HepG2 (cell line): ENCODE measurements around the gene MAP3K4. TPM values are rescaled to one million over a fixed set of nuclear protein-coding genes. Genes with fewer than 3 reads are reported as not detected.

Experiments used
- ATAC-seq: fragments of 200-7000 bp; cut with Tn5 transposase; 3 replicates; pipeline ENCODE4 v1.9.1; 2020; ENCODE audit warnings: mild to moderate bottlenecking, moderate library complexity
- BruUV-seq: library from RNA; stranded (reverse); fragments of 400-500 nt; replicated peaks from 2 replicates; lab custom pipeline; 2021; lab: Mats Ljungman, UMichigan
- CTCF ChIA-PET: fragments of 300-600 bp; formaldehyde crosslinking; extraction: SDS; loops from one replicate; lab custom pipeline; 2021; ENCODE audit warnings: low total read pairs, inconsistent platforms, low intra/inter-chr PET ratio; lab: Yijun Ruan, JAX
- POLR2A ChIA-PET: fragments of 350-600 bp; sonication (Branson Sonifier 250); formaldehyde crosslinking; loops from one replicate; lab custom pipeline; 2020; ENCODE audit warnings: antibody characterized with exemption, inconsistent platforms; lab: Yijun Ruan, JAX
- DNase-seq: peaks from one replicate; pipeline ENCODE4 v3.0.0-alpha.2; 2015; ENCODE audit warnings: low spot score
- FAIRE-seq: peaks from 3 replicates; lab custom pipeline; 2011; peaks lifted over from hg19 to GRCh38; lab: Jason Lieb, UNC
- H2AFZ ChIP-seq: one replicate; pipeline ENCODE4 v1.6.1; 2011; ENCODE audit warnings: low read length, inconsistent platforms
- H3K27ac ChIP-seq: fragments of 300-600 bp; 3 replicates; pipeline ENCODE4 v1.8.0; 2011; ENCODE audit warnings: mixed run types, mild to moderate bottlenecking, mixed read lengths, low read length, inconsistent platforms; ENCODE audit not compliant: insufficient read depth; ENCODE audit errors: extremely low read length
- H3K27me3 ChIP-seq, 2 experiments: fragments of 200-600 bp in 1 of 2; 2 replicates in 1 of 2; 3 replicates in 1 of 2; pipeline versions ENCODE4 v1.6.0 to v1.8.0; 2011; ENCODE audit warnings: low read length in 2 of 2, mild to moderate bottlenecking in 2 of 2, moderate library complexity in 2 of 2, inconsistent platforms in 1 of 2; ENCODE audit not compliant: insufficient read depth in 2 of 2, control insufficient read depth in 1 of 2
- H3K36me3 ChIP-seq, 2 experiments: fragments of 200-600 bp in 1 of 2; replicated peaks in 1 of 2; 2 replicates in 1 of 2; 3 replicates in 1 of 2; pipeline versions ENCODE4 v1.5.1 to v1.8.0; 2011; ENCODE audit warnings: low read length in 2 of 2, inconsistent platforms in 1 of 2; ENCODE audit not compliant: insufficient read depth in 2 of 2, control insufficient read depth in 1 of 2
- H3K4me1 ChIP-seq: 2 replicates; pipeline ENCODE4 v1.5.1; 2012; ENCODE audit warnings: low read length, inconsistent platforms; ENCODE audit not compliant: insufficient read depth
- H3K4me2 ChIP-seq: 2 replicates; pipeline ENCODE4 v1.6.0; 2011; ENCODE audit warnings: low read depth, low read length, inconsistent platforms
- H3K4me3 ChIP-seq, 3 experiments: fragments of 200-600 bp in 1 of 3; sonication (generic), shearing (Covaris generic) in 1 of 3; replicated peaks in 1 of 3; 2 replicates each; pipeline ENCODE4 v1.5.1; 2011 to 2016; ENCODE audit warnings: low read length in 3 of 3, inconsistent platforms in 2 of 3, low read depth in 2 of 3, mild to moderate bottlenecking in 2 of 3, control low read depth in 1 of 3, mixed read lengths in 1 of 3; ENCODE audit not compliant: insufficient read depth in 1 of 3
- H3K79me2 ChIP-seq: one replicate; pipeline ENCODE4 v1.6.1; 2011; ENCODE audit warnings: low read length, inconsistent platforms; ENCODE audit not compliant: insufficient read depth
- H3K9ac ChIP-seq: 2 replicates; pipeline ENCODE4 v1.6.0; 2011; ENCODE audit warnings: mild to moderate bottlenecking, low read depth, low read length, inconsistent platforms; ENCODE audit not compliant: insufficient read depth
- H3K9me3 ChIP-seq: 2 replicates; pipeline ENCODE4 v1.5.1; 2012; ENCODE audit warnings: mild to moderate bottlenecking, low read length
- H4K20me1 ChIP-seq: 2 replicates; pipeline ENCODE4 v1.6.0; 2011; ENCODE audit warnings: inconsistent platforms, mild to moderate bottlenecking, low read length, moderate library complexity; ENCODE audit not compliant: insufficient read depth
- ARNTL ChIP-seq: sonication (generic); formaldehyde crosslinking; IDR thresholded peaks from 2 replicates; pipeline ENCODE4 v1.4.0; 2020; ENCODE audit warnings: mild to moderate bottlenecking, missing genetic modification reagents
- HOXA7 ChIP-seq: sonication (generic); formaldehyde crosslinking; IDR thresholded peaks from 2 replicates; pipeline ENCODE4 v1.8.1; 2022; ENCODE audit warnings: mild to moderate bottlenecking, missing genetic modification reagents, moderate library complexity
- PITX1 ChIP-seq: sonication (generic); formaldehyde crosslinking; IDR thresholded peaks from 2 replicates; pipeline ENCODE4 v1.5.1; 2020; ENCODE audit warnings: mild to moderate bottlenecking, missing genetic modification reagents
- RBAK ChIP-seq: sonication (generic); formaldehyde crosslinking; IDR thresholded peaks from 2 replicates; pipeline ENCODE4 v1.5.1; 2020; ENCODE audit warnings: mild to moderate bottlenecking, missing genetic modification reagents
- SIN3B ChIP-seq: fragments of 150-350 bp; IDR thresholded peaks from 2 replicates; pipeline ENCODE4 v1.6.1; 2014; ENCODE audit warnings: low read length
- TCF7 ChIP-seq: sonication (generic); IDR thresholded peaks from 2 replicates; pipeline ENCODE4 v1.6.1; 2016; ENCODE audit warnings: antibody characterized with exemption, low read depth
- WGBS: methylation state at CpG from one replicate; pipeline ENCODE4 v1.1.6; 2017; ENCODE audit warnings: low lambda C conversion rate; 5-methylcytosine and 5-hydroxymethylcytosine counted together
- in situ Hi-C: cut with HindIII; loops from 2 replicates; pipeline ENCODE4 v1.10.0; 2017; ENCODE audit warnings: low pct_unique_long_range_greater_than_20kb; ENCODE audit not compliant: extremely low pct_ligation_motif_present
- intact Hi-C: fragments of 100-400 bp; cut with micrococcal nuclease; formaldehyde crosslinking; loops from one replicate; pipeline ENCODE4 v1.10.0; 2022; ENCODE audit not compliant: unreplicated experiment
- polyA plus RNA-seq, 8 experiments: library from polyadenylated mRNA; depleted of rRNA in 3 of 8; stranded (reverse) in 7 of 8; unstranded in 1 of 8; fragments of >200 nt; fragmentation: Illumina TruSeq in 4 of 8; extraction: Trizol in 4 of 8; gene quantifications; 2 replicates each; pipeline versions ENCODE4 v1.2.1 to v1.2.3, GENCODE V29; 2011 to 2016; ENCODE audit warnings: low read depth in 4 of 8, missing spikeins in 1 of 8, mixed read lengths in 1 of 8; ENCODE audit not compliant: insufficient read depth in 1 of 8
- total RNA-seq, 5 experiments: library from RNA; depleted of rRNA; stranded (reverse); fragments of >200 nt; fragmentation: Illumina TruSeq; extraction: Trizol; gene quantifications; 2 replicates each; pipeline ENCODE4 v1.2.3, GENCODE V29; 2016; ENCODE audit warnings: low read depth in 1 of 5
- TF ChIP-seq, protein P1 (sequence below): sonication (generic); formaldehyde crosslinking; conservative IDR thresholded peaks from 2 replicates; pipeline ENCODE4 v1.8.0; 2022; ENCODE audit warnings: low read depth, missing genetic modification reagents
- TF ChIP-seq, protein P2 (sequence below): sonication (generic); formaldehyde crosslinking; IDR thresholded peaks from 2 replicates; pipeline ENCODE4 v1.4.0; 2020; ENCODE audit warnings: mild to moderate bottlenecking, missing genetic modification reagents
- TF ChIP-seq, protein P3 (sequence below): sonication (generic); formaldehyde crosslinking; IDR thresholded peaks from 2 replicates; pipeline ENCODE4 v1.4.0; 2020; ENCODE audit warnings: missing genetic modification reagents

MAP3K4 gene
- total and polyA plus RNA-seq, 2 of the 13 experiments (the other 11 are each of a cell fraction or from before 2014, with no cell fraction given), result 12.9 to 33.6 TPM

DNA sequence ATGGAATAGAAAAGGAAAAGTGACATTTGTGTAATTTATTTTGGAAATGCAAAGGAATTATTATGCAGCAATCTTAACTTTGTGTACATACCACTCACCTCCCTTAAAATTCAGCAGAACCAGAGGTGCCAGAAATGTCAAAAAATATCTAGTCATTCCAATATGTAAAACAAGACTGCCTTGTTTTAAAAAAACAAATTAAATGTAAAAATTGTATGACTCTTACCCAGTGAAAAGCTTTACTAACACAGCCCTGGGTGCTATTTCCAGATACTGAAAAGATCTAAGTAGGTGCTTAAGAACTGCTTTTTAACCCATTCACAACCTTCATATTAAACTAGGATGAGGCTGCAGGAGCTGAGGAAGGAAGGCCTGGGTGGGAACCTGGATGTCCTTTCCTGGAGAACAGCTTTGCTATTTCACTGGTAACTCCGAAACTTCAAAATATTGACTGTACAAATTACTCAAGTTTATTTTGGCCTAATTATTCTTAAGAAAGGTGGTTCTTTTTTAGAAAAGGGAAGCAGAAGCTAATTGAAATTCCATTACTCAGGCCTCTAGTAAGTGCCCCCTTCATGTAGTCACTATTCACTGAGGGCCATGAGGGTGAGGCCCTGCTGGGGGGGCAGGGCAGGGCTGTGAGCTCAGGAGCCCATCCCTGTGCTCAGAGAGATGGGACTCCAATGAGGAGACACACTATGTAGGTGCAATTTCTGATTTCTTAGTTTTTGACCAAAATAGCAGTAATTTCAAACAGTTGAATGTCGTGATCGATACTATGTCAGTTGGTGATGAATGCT is 139.6 kb downstream of the MAP3K4 start:
- Histone ChIP-seq H3K4me1 (peaks cover 16% of the 10 kb centered on the region), H4K20me1 (no peaks in the 10 kb centered on the region), H3K4me3 (no peak overlapping the region), H3K36me3 (peaks cover 2 to 11% of the 10 kb centered on the region in 2 experiments; a peak in 3 of 5 replicates), H3K9me3 (no peaks in the 10 kb centered on the region), H3K27me3 (no peaks in the 10 kb centered on the region), H3K79me2 (no peaks in the 10 kb centered on the region), H3K9ac (no peak overlapping the region), H3K27ac (no peak overlapping the region), H3K4me2 (no peak overlapping the region), H2AFZ (no peak overlapping the region)
- POLR2A ChIA-PET, result no interaction called here
- intact Hi-C loops, result no loop called here
- TF ChIP-seq, protein P1, sequence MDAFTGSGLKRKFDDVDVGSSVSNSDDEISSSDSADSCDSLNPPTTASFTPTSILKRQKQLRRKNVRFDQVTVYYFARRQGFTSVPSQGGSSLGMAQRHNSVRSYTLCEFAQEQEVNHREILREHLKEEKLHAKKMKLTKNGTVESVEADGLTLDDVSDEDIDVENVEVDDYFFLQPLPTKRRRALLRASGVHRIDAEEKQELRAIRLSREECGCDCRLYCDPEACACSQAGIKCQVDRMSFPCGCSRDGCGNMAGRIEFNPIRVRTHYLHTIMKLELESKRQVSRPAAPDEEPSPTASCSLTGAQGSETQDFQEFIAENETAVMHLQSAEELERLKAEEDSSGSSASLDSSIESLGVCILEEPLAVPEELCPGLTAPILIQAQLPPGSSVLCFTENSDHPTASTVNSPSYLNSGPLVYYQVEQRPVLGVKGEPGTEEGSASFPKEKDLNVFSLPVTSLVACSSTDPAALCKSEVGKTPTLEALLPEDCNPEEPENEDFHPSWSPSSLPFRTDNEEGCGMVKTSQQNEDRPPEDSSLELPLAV, result no peak
- TF ChIP-seq HOXA7 (CRISPR knock-in tag) (no peak), TCF7 (no peak), SIN3B (no peak), RBAK (CRISPR knock-in tag) (no peak), ARNTL (no peak), PITX1 (no peak)
- TF ChIP-seq, protein P2, sequence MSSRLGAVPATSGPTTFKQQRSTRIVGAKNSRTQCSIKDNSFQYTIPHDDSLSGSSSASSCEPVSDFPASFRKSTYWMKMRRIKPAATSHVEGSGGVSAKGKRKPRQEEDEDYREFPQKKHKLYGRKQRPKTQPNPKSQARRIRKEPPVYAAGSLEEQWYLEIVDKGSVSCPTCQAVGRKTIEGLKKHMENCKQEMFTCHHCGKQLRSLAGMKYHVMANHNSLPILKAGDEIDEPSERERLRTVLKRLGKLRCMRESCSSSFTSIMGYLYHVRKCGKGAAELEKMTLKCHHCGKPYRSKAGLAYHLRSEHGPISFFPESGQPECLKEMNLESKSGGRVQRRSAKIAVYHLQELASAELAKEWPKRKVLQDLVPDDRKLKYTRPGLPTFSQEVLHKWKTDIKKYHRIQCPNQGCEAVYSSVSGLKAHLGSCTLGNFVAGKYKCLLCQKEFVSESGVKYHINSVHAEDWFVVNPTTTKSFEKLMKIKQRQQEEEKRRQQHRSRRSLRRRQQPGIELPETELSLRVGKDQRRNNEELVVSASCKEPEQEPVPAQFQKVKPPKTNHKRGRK, result no peak
- TF ChIP-seq, protein P3, sequence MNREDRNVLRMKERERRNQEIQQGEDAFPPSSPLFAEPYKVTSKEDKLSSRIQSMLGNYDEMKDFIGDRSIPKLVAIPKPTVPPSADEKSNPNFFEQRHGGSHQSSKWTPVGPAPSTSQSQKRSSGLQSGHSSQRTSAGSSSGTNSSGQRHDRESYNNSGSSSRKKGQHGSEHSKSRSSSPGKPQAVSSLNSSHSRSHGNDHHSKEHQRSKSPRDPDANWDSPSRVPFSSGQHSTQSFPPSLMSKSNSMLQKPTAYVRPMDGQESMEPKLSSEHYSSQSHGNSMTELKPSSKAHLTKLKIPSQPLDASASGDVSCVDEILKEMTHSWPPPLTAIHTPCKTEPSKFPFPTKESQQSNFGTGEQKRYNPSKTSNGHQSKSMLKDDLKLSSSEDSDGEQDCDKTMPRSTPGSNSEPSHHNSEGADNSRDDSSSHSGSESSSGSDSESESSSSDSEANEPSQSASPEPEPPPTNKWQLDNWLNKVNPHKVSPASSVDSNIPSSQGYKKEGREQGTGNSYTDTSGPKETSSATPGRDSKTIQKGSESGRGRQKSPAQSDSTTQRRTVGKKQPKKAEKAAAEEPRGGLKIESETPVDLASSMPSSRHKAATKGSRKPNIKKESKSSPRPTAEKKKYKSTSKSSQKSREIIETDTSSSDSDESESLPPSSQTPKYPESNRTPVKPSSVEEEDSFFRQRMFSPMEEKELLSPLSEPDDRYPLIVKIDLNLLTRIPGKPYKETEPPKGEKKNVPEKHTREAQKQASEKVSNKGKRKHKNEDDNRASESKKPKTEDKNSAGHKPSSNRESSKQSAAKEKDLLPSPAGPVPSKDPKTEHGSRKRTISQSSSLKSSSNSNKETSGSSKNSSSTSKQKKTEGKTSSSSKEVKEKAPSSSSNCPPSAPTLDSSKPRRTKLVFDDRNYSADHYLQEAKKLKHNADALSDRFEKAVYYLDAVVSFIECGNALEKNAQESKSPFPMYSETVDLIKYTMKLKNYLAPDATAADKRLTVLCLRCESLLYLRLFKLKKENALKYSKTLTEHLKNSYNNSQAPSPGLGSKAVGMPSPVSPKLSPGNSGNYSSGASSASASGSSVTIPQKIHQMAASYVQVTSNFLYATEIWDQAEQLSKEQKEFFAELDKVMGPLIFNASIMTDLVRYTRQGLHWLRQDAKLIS (CRISPR knock-in tag), result no peak
- BruUV-seq, result no TSS peak
- WGBS, result 98% methylated on average over 3 of the region's 3 CpGs
- in situ Hi-C loops, result no loop called here
- DNase-seq, result no peak
- CTCF ChIA-PET, result no interaction called here
- ATAC-seq, result no peak
- FAIRE-seq, result no peak
